ENCODE results near the gene KCNJ3.
"Not testable (repeated sequence)": the region's sequence is repeated elsewhere in the genome, so short reads cannot be mapped to it uniquely, and the experiment has no call there.

Gene KCNJ3

DNA sequence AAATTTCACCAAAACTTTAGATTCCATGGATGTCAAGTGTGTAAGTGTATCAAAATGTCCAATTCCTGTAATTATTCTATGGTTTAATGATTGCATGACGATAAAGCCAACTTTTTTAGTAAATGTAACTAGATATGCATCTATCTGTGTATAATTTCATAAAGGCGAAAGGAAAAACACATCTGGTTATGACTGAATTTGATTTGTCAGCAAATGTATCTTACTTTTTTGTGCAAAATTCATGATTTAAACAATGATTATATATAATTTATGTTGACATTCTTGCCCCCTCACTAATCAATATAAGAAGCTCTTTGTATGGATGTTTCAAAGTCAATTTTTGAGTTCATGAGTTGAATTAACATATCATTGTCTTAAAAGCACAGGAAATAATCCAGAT is 138.5 kb downstream of the KCNJ3 start:
- no peak for DNase-seq
- TF ChIP-seq POLR2A (IDR thresholded peaks at IDR 0.05; ENCODE audit: low read length) (no peak), GATA1 (IDR thresholded peaks at IDR 0.05; ENCODE audit: low read depth, low read length) (no peak)

DNA sequence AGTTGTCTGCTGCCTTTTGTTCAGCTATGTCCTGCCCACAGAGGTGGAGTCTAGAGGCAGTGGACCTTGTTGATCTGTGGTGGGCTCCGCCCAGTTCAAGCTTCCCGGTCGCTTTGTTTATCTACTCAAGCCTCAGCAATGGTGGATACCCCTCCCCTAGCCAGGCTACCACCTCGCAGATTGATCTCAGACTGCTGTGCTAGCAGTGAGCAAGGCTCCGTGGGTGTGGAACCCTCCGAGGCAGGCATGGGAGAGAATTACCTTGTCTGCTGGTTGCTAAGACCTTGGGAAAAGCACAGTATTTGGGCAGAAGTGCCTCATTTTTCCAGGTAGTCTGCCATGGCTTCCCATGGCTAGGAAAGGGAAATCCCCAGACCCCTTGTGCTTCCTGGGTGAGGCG is 146.0 kb downstream of the KCNJ3 start:
- DNase-seq = no peak
- no peak for TF ChIP-seq GATA1 (IDR thresholded peaks at IDR 0.05; ENCODE audit: low read depth, low read length)
- TF ChIP-seq POLR2A (IDR thresholded peaks at IDR 0.05; ENCODE audit: low read length) = no peak

DNA sequence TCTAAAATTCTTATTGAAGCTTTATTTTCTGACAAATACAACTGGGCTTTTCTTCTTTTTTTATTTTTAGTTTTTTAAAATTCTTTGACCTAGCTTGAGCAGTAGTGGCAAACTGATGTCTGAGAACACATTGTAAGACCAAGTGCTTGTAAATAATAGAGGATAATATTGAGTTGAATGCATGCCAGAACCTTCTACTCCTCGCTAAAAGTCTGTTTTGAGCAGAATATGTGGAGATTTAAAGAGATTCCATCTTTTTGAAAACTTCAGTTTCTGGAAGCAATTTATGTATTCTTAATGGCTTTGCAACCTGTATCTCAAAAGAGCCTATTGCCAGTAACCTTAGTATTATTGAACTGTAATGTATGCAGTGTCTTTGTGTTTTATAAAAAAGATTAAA is 148.3 kb downstream of the KCNJ3 start:
- TF ChIP-seq POLR2A (IDR thresholded peaks at IDR 0.05; ENCODE audit: low read length) = no peak
- no peak for TF ChIP-seq GATA1 (IDR thresholded peaks at IDR 0.05; ENCODE audit: low read depth, low read length)
- DNase-seq = no peak

DNA sequence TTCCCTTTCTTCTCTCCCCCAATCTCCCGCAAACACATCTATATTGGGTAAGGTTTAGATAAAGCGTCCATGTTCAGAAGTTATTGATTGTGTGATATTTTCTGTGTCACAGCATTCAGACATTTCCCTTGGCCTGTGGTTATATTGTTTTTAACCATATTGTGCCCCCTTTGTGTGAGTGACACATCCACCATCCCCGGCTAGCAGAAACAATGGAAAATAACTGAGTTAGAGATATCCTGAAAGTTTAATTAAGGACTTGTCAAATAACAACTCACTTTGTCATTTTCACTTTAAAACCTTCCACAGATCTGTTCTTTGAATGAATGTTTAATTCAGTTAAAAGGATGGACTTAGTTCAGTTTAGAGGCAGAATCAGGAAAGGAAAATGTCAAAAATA is 151.0 kb downstream of the KCNJ3 start:
- no peak for TF ChIP-seq GATA1 (IDR thresholded peaks at IDR 0.05; ENCODE audit: low read depth, low read length)
- TF ChIP-seq POLR2A (IDR thresholded peaks at IDR 0.05; ENCODE audit: low read length) = no peak
- no peak for DNase-seq

DNA sequence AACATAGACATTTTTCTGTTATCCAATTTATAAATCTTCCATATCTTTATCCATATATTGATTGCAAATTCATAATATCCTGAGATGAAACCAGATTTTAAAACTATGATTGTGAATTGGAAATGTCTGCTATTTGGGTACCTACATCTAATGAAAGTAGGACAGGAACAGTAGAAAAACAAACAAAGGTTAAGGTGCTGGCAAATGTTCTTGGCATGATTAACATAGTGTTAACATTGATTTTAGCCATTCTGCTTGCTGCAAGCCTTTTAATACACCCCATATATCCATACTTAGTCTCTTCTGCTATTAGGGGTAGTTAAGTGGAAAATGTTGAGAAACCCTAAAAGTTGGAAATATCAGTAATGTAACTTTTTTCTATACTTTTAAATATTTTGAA is 152.0 kb downstream of the KCNJ3 start:
- DNase-seq = no peak

DNA sequence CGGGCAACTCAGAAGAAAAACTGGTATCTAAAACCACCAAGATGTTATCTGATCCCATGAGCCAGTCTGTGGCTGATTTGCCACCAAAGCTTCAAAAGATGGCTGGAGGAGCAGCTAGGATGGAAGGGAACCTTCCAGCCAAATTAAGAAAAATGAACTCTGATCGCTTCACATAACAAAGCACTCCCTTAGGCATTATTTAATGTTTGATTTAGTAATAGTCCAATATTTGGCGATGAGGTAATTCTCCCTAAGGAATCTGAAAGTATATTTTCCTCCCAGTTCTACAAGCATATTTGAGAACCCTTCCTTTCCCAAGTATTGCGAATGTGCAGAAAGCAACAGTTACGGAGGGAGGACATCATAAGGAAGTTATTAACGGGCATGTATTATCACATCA is 156.6 kb downstream of the KCNJ3 start:
- DNase-seq = no peak
- TF ChIP-seq POLR2A (IDR thresholded peaks at IDR 0.05; ENCODE audit: low read length) (no peak), GATA1 (IDR thresholded peaks at IDR 0.05; ENCODE audit: low read depth, low read length) (no peak)

More for the DNA sequence above, 152.0 kb downstream of the KCNJ3 start:
- TF ChIP-seq GATA1 (IDR thresholded peaks at IDR 0.05; ENCODE audit: low read depth, low read length) (no peak), POLR2A (IDR thresholded peaks at IDR 0.05; ENCODE audit: low read length) (no peak)

DNA sequence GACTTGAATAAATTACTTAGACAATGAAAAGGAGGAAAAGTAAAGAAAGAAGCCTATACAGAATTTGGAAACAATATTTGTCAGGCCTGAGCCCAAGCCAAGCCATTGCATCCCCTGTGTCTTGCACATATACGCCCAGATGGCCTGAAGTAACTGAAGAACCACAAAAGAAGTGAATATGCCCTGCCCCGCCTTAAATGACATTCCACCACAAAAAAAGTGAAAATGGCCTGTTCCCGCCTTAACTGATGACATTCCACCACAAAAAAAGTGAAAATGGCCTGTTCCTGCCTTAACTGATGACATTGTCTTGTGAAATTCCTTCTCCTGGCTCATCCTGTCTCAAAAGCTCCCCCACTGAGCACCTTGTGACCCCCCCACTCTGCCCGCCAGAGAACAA is 168.7 kb downstream of the KCNJ3 start:
- not testable (repeated sequence) for DNase-seq

DNA sequence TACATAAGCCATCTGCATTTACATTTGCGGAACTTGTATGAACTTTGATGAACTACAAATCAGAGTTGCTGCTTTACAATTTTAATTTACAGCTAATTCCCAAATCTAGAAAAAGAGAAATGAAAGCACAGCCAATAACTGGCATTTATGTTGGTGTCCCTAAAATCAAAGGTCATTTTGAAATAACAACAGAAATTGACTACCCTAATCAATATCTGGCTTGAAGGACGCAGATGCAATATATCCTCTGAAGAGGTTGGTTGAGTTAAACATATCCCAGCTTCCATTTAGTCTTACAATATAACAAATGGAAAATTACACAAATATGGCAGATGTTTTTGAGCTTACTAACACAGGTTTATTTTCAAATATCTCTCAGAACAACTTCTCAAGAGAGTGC is 177.5 kb downstream of the KCNJ3 start:
- no peak for TF ChIP-seq GATA1 (IDR thresholded peaks at IDR 0.05; ENCODE audit: low read depth, low read length)
- no peak for DNase-seq

DNA sequence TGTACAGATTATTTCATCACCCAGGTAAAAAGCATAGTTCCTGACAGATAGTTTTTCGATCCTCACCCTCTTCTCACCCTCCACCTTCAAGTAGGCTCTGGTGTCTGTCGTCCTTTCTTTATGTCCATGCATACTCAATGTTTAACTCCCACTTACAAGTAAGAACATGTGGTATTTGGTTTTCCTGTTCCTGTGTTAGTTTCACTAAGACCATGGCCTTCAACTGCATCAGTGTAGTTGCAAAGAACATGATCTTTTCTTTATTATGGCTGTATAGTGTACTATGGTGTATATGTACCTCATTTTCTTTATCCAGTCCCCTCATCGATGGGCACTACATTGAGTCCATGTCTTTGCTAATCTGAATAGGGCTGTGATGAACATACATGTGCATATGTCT is 184.2 kb downstream of the KCNJ3 start:
- TF ChIP-seq POLR2A (IDR thresholded peaks at IDR 0.05; ENCODE audit: low read length) = no peak
- no peak for TF ChIP-seq GATA1 (IDR thresholded peaks at IDR 0.05; ENCODE audit: low read depth, low read length)
- no peak for DNase-seq

DNA sequence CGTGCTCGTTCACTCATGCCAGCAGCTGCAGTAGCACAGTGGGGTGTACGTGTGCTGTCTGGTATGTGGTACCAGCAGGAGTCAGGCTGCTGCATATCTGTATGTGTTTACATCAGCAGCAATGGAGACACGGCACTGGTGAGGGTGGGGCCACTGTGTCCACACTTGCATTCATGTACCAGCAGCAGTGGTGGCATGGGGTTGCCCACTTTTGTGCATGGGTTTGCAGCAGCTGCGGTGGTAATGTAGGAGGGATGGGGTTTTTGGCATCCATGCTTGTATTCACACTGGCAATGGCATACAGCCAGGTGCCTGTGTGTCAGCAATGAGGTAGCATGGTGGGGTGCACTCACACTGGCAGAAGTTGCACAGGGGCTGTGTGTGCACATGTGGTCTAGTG is 187.8 kb downstream of the KCNJ3 start:
- TF ChIP-seq POLR2A (IDR thresholded peaks at IDR 0.05; ENCODE audit: low read length) = no peak
- no peak for TF ChIP-seq GATA1 (IDR thresholded peaks at IDR 0.05; ENCODE audit: low read depth, low read length)
- DNase-seq = no peak

DNA sequence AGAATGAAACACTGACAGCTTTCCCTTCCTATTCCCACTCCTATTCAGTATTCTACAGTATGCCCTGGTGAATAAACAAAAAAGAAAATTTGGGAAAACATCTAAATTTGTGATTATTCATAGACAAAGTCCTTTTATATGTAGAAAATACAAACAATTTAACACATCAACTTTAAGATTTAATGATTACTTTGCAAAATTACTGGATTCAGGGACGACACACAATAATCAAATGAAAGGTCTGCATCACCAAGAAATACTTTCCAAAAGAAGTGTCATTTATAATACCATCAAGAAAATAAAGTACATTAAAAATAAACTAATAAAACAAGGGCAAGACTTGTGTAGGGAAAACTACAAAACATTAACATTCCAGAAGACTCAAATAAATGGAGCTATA is 199.8 kb downstream of the KCNJ3 start:
- no peak for DNase-seq
- no peak for TF ChIP-seq POLR2A (IDR thresholded peaks at IDR 0.05; ENCODE audit: low read length)
- TF ChIP-seq GATA1 (IDR thresholded peaks at IDR 0.05; ENCODE audit: low read depth, low read length) = no peak

DNA sequence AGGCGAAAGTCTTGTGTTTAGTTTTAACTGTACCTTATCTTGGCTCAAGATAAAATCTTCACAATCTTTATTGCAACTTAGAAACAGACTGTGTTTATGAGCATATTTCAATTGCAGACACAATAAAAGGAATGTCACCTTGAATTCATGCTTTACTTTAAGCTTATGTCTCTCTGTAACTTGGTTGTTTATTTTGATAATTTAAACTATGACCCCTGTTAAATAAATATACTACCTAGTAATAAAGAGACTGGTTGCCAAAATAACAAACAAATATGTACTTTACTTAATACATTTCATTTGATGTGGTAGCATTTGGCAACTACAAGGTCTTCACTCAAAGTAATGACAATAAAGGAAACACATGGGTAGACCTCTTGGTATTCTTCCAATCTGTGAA is 202.6 kb downstream of the KCNJ3 start:
- no peak for DNase-seq
- TF ChIP-seq GATA1 (IDR thresholded peaks at IDR 0.05; ENCODE audit: low read depth, low read length) (no peak), POLR2A (IDR thresholded peaks at IDR 0.05; ENCODE audit: low read length) (no peak)

Measured in erythroblast (primary cell).